Inflammatory macrophage treated with lipopolysaccharide for 4 hours (primary cell): ENCODE results near the gene IPCEF1.

Source experiments
- DNase-seq: peaks from one replicate; pipeline ENCODE4 v3.0.0-alpha.2; 2020

Gene IPCEF1

GRCh38 chr6:154356690-154357089 is at the start of gene IPCEF1:
TSS of gene IPCEF1 (minus strand) at chr6:154356803. CDS start at chr6:154265947, 90,856 bp downstream.
- DNase-seq: peak; percentile 89

GRCh38 chr6:154406301-154406700 is 49.7 kb upstream of the IPCEF1 start:
- DNase-seq: no peak

GRCh38 chr6:154404791-154405400 is 48.3 kb upstream of the IPCEF1 start:
- no peak for DNase-seq

- no peak for DNase-seq
These were observed 47.2 kb upstream of the IPCEF1 start for GRCh38 chr6:154403788-154404187.

GRCh38 chr6:154402081-154402780 is 45.6 kb upstream of the IPCEF1 start:
- no peak for DNase-seq

GRCh38 chr6:154399097-154399496 is 42.5 kb upstream of the IPCEF1 start:
- no peak for DNase-seq

- DNase-seq: no peak
These were observed 41.0 kb upstream of the IPCEF1 start for GRCh38 chr6:154397491-154398195.

GRCh38 chr6:154395878-154396277 is 39.3 kb upstream of the IPCEF1 start:
- no peak for DNase-seq

GRCh38 chr6:154395316-154395715 is 38.7 kb upstream of the IPCEF1 start:
- no peak for DNase-seq

GRCh38 chr6:154394571-154394970 is 38.0 kb upstream of the IPCEF1 start:
- no peak for DNase-seq

GRCh38 chr6:154390034-154390433 is 33.4 kb upstream of the IPCEF1 start:
- no peak for DNase-seq

GRCh38 chr6:154388803-154389202 is 32.2 kb upstream of the IPCEF1 start:
- DNase-seq: no peak

- DNase-seq: no peak
These were observed 30.5 kb upstream of the IPCEF1 start for GRCh38 chr6:154386848-154387717.

- no peak for DNase-seq
These were observed 27.6 kb upstream of the IPCEF1 start for GRCh38 chr6:154384191-154384590.

GRCh38 chr6:154383273-154383672 is 26.7 kb upstream of the IPCEF1 start:
- no peak for DNase-seq

- DNase-seq: no peak
These were observed 26.1 kb upstream of the IPCEF1 start for GRCh38 chr6:154382740-154383139.

GRCh38 chr6:154381548-154381947 is 24.9 kb upstream of the IPCEF1 start:
- DNase-seq: no peak

GRCh38 chr6:154380741-154381140 is 24.1 kb upstream of the IPCEF1 start:
- DNase-seq: peak; percentile 64

GRCh38 chr6:154379585-154379984 is 23.0 kb upstream of the IPCEF1 start:
- no peak for DNase-seq

- DNase-seq: no peak
These were observed 21.9 kb upstream of the IPCEF1 start for GRCh38 chr6:154378518-154378917.

GRCh38 chr6:154377726-154378125 is 21.1 kb upstream of the IPCEF1 start:
- no peak for DNase-seq

GRCh38 chr6:154373971-154374370 is 17.4 kb upstream of the IPCEF1 start:
- DNase-seq: no peak

GRCh38 chr6:154371281-154371680 is 14.7 kb upstream of the IPCEF1 start:
- DNase-seq: peak; percentile 52
